OCI-LY7 (cell line): ENCODE data around the gene FBXO42.

Source experiments
- EZH2phosphoT487 ChIP-seq: fragments of 200-600 bp; sonication (generic); IDR thresholded peaks from 2 replicates; pipeline ENCODE4 v1.6.1; 2018; ENCODE audit warnings: low read depth, borderline replicate concordance, mild to moderate bottlenecking, mixed run types, antibody characterized with exemption, low read length, moderate library complexity, mixed read lengths
- TF ChIP-seq, protein P1 (sequence below): fragments of 200-600 bp; sonication (generic); conservative IDR thresholded peaks from 2 replicates; pipeline ENCODE4 v1.5.1; 2014; ENCODE audit warnings: mild to moderate bottlenecking, antibody characterized with exemption, low read length, moderate library complexity, mixed read lengths

DNA sequence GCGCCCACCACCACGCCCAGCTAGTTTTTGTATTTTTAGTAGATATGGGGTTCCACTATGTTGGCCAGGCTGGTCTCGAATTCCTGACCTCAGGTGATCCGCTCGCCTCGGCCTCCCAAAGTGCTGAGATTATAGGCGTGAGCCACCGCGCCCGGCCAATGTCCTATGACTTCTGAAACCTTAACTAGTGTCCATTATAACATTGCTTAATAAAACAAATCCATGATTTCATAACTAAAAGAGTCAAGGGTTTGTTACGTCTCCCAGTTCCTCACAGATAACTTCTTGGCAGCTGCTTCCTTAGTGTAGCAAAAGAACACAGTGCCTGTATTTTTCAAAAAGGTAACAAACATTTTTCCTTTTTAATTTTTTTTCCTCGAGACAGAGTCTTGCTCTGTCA, 53.6 kb downstream of the FBXO42 start:
- TF ChIP-seq, protein P1, sequence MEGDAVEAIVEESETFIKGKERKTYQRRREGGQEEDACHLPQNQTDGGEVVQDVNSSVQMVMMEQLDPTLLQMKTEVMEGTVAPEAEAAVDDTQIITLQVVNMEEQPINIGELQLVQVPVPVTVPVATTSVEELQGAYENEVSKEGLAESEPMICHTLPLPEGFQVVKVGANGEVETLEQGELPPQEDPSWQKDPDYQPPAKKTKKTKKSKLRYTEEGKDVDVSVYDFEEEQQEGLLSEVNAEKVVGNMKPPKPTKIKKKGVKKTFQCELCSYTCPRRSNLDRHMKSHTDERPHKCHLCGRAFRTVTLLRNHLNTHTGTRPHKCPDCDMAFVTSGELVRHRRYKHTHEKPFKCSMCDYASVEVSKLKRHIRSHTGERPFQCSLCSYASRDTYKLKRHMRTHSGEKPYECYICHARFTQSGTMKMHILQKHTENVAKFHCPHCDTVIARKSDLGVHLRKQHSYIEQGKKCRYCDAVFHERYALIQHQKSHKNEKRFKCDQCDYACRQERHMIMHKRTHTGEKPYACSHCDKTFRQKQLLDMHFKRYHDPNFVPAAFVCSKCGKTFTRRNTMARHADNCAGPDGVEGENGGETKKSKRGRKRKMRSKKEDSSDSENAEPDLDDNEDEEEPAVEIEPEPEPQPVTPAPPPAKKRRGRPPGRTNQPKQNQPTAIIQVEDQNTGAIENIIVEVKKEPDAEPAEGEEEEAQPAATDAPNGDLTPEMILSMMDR = no peak
- TF ChIP-seq EZH2phosphoT487 = no peak
